Measurements from ENCODE around the gene AJAP1. TPM values are rescaled to one million over a fixed set of nuclear protein-coding genes. Genes with fewer than 3 reads are reported as not detected.

The AJAP1 gene
- total RNA-seq, 2 donors from 2014 or later: 0.41 to 0.49 TPM

DNA sequence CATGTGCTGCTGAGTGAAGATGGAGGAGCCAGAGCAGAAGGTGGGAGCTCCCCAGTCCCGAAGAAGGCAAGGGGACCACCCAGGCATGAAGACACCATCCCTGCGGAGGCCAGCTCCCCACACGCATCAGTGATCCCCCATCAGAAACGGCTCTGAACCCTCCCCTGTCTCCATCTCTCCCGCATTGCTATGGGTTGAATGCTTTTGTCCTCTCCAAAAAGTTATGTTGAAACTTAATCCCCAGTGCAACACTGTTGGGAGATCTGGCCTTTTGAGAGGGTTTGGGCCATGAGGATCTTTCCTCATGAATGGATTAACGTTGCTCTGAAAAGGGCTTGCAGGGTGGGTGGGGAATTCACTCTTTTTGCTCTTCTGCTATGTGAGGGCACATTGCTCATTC lies 147.6 kb downstream of the AJAP1 start:
- Histone ChIP-seq H3K4me1 (ENCODE audit: control insufficient read depth in 1 of 2, low read depth in 2 of 2) (no peaks in the 10 kb centered on the region), H3K27me3 (replicated peaks; ENCODE audit: insufficient read depth) (no peaks in the 10 kb centered on the region), H3K9me3 (no peaks in the 10 kb centered on the region), H3K4me3 (no peak overlapping the region), H3K36me3 (no peaks in the 10 kb centered on the region), H3K27ac (no peak overlapping the region)
- no peak for TF ChIP-seq CTCF (IDR thresholded peaks at IDR 0.05)
- ATAC-seq (ENCODE audit: insufficient number of reproducible peaks, low FRiP score, low read depth) (no peak), DNase-seq (ENCODE audit: low spot score) (no peak)

- Histone ChIP-seq H3K36me3 (no peaks in the 10 kb centered on the region), H3K9me3 (no peaks in the 10 kb centered on the region), H3K27me3 (replicated peaks; ENCODE audit: insufficient read depth) (no peaks in the 10 kb centered on the region), H3K4me1 (ENCODE audit: control insufficient read depth in 1 of 2, low read depth in 2 of 2) (no peaks in the 10 kb centered on the region), H3K4me3 (no peak overlapping the region), H3K27ac (no peak overlapping the region)
- no peak for DNase-seq (ENCODE audit: low spot score)
- no peak for TF ChIP-seq CTCF (IDR thresholded peaks at IDR 0.05)
- no peak for ATAC-seq (ENCODE audit: insufficient number of reproducible peaks, low FRiP score, low read depth)
These were observed 148.9 kb downstream of the AJAP1 start for GRCh38 chr1:4803335-4803734.

DNA sequence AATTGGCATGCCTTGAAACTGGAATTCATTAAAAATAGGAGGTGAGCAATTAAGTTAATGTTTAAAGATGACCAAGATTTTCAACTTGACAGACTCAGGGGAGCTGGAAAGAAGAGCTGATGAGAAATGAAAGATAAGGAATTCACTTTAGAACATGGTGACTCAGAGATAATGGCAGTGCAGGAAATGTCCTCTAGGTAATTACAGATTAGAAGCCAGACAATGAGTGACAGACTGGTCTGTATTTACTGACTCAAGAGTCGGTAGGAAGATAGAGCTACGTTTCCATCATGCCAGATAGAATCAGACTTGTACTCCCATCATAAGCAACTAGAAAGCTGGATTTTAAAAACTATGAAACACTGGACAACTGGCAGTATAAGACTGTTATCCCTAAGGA lies 151.6 kb downstream of the AJAP1 start:
- DNase-seq (ENCODE audit: low spot score): no peak
- no peaks in the 10 kb centered on the region for H3K9me3 ChIP-seq
- no peaks in the 10 kb centered on the region for H3K36me3 ChIP-seq
- ATAC-seq (ENCODE audit: insufficient number of reproducible peaks, low FRiP score, low read depth): no peak
- no peak overlapping the region for H3K4me3 ChIP-seq
- H3K4me1 ChIP-seq (ENCODE audit: control insufficient read depth in 1 of 2, low read depth in 2 of 2): no peaks in the 10 kb centered on the region
- no peak for TF ChIP-seq CTCF (IDR thresholded peaks at IDR 0.05)
- no peak overlapping the region for H3K27ac ChIP-seq
- no peaks in the 10 kb centered on the region for H3K27me3 ChIP-seq (replicated peaks; ENCODE audit: insufficient read depth)

GRCh38 chr1:4820543-4820942 lies 166.1 kb downstream of the AJAP1 start:
- ATAC-seq (ENCODE audit: insufficient number of reproducible peaks, low FRiP score, low read depth): no peak
- TF ChIP-seq CTCF (IDR thresholded peaks at IDR 0.05): no peak
- H3K4me3 ChIP-seq: no peak overlapping the region
- no peaks in the 10 kb centered on the region for H3K4me1 ChIP-seq (ENCODE audit: control insufficient read depth in 1 of 2, low read depth in 2 of 2)
- H3K9me3 ChIP-seq: no peaks in the 10 kb centered on the region
- DNase-seq (ENCODE audit: low spot score): no peak
- no peak overlapping the region for H3K27ac ChIP-seq
- H3K27me3 ChIP-seq (replicated peaks; ENCODE audit: insufficient read depth): no peaks in the 10 kb centered on the region
- H3K36me3 ChIP-seq: no peaks in the 10 kb centered on the region

GRCh38 chr1:4825800-4826450 lies 171.5 kb downstream of the AJAP1 start:
- no peak for TF ChIP-seq CTCF (IDR thresholded peaks at IDR 0.05)
- DNase-seq (ENCODE audit: low spot score): no peak
- Histone ChIP-seq H3K9me3 (no peaks in the 10 kb centered on the region), H3K27ac (no peak overlapping the region), H3K4me3 (no peak overlapping the region), H3K36me3 (no peaks in the 10 kb centered on the region), H3K27me3 (replicated peaks; ENCODE audit: insufficient read depth) (no peaks in the 10 kb centered on the region), H3K4me1 (ENCODE audit: control insufficient read depth in 1 of 2, low read depth in 2 of 2) (no peaks in the 10 kb centered on the region)
- no peak for ATAC-seq (ENCODE audit: insufficient number of reproducible peaks, low FRiP score, low read depth)
